ENCODE data around the gene CLSTN2.

DNA sequence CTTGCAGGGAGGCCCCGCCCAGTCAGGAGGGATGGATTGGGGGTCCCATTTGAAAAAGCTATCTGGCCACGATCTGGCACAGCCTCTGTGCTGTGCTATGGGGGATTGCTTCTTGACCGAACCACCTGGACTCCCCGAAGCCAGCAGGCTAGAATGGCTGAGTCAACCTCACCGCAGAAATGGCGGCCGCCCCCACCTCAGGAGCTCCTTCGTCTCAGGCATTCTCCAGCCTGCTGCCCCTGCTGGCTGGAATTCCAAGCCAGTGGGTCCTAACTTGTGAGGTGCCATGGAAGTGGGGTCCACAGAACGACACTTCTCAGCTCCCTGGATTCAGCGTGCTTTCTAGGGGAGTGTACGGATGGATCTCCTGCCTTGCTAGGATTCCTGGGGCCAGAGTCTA lies 562.3 kb downstream of the CLSTN2 start:
- TF ChIP-seq, protein P1, sequence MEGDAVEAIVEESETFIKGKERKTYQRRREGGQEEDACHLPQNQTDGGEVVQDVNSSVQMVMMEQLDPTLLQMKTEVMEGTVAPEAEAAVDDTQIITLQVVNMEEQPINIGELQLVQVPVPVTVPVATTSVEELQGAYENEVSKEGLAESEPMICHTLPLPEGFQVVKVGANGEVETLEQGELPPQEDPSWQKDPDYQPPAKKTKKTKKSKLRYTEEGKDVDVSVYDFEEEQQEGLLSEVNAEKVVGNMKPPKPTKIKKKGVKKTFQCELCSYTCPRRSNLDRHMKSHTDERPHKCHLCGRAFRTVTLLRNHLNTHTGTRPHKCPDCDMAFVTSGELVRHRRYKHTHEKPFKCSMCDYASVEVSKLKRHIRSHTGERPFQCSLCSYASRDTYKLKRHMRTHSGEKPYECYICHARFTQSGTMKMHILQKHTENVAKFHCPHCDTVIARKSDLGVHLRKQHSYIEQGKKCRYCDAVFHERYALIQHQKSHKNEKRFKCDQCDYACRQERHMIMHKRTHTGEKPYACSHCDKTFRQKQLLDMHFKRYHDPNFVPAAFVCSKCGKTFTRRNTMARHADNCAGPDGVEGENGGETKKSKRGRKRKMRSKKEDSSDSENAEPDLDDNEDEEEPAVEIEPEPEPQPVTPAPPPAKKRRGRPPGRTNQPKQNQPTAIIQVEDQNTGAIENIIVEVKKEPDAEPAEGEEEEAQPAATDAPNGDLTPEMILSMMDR (IDR thresholded peaks at IDR 0.05): no peak
- TF ChIP-seq POLR2A (IDR thresholded peaks at IDR 0.05; ENCODE audit: low read depth): no peak
- TF ChIP-seq POLR2AphosphoS5 (IDR thresholded peaks at IDR 0.05): no peak
- no peak for TF ChIP-seq EP300 (IDR thresholded peaks at IDR 0.05)

Measured in esophagus muscularis mucosa (tissue), 4 donors.